Measurements from ENCODE around the gene CNBD2.
"Not testable (repeated sequence)": the region's sequence is repeated elsewhere in the genome, so short reads cannot be mapped to it uniquely, and the experiment has no call there.

Gene CNBD2

DNA sequence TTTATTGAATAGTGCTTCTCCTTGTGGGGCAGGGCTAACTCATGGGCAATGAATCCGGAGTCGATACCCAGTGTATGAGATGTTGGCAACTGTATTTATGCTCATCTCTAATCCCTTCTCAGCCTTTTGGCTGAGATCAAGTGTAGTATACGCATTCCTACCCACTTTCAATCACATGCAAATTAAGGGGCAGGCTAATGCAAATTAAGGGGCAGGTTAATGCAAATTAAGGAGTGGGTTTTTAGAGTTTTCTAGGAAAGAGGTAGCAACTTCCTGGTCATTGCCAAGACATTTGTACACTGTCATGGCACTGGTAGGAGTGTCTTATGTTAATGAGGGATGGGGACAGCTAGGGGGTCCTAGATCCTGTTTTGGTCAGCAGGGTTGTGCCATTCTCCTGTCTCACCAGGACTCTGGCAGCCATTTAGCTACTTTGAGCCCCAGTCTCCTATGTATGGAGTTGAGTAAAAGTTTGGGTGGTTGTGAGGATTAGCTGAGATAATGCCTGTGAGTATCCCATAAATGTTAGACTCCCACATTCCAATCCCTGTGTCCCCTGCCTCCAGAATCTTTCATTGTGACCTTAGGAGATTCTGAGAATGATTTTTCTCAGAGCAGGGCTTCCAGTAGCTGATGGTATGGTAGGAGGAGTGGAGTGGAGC, at the start of gene CNBD2:
CNBD2 (plus strand) TSS at position 612 of the 662 bp plus-strand sequence. CDS start 173 bp downstream, outside the sequence.
- no peak for DNase-seq

DNA sequence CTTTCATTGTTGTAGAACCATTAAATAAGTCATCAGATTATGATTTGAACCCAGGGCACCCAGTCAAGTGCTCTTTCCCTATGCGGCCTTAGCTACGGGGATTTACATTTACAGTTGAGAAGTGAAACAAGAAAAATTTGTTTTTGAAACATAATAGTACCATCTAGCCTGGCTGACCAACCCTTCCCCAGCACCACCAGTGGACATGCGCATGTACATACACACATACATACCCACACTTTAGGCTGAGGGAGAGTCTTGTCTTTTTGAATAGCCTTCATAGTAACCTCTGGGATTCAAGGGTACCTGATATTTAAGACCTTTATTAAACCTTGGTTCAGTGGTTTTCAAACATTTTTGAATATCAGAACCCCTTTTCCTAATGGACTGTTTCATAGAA, 47.9 kb upstream of the CNBD2 start:
- DNase-seq: no peak

DNA sequence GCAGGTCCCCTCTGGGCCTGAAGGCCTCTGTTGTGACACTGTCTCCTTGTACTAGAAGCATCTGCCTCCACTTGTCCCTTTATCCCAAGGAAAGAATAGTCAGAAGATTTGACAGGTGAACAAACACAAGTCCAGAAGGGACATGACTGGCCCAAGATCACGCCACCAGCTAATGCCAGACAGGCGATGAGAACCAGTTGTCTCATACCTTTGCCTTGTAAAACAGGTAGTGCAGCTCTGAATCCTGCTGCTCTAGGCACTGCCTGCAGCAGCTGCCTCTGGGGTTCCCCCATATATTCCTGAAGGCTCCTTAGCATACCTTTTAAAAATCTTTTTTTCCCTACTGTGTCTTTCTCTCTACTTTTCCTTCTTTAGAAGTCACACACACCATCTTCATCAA, 39.1 kb upstream of the CNBD2 start:
- DNase-seq: no peak

DNA sequence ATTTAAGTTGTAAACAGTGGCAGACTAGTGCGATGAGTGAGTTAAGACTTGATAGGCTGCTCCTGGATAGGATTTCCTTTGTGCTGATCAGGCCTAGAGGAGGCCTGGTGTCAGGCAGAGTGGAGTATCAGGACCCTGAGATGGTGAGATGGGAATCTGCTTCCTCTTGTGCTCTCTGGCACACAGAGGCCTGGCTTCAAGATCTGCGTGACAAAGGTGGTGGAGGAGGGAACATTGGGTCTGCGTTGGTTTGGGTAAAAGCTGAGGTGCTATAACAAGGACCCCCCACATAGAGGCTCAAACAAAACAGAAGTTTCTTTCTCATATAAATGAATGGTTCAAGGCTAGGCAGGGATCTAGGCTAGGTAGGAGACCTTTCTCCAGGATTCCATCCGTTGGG, 34.3 kb upstream of the CNBD2 start:
- no peak for DNase-seq

DNA sequence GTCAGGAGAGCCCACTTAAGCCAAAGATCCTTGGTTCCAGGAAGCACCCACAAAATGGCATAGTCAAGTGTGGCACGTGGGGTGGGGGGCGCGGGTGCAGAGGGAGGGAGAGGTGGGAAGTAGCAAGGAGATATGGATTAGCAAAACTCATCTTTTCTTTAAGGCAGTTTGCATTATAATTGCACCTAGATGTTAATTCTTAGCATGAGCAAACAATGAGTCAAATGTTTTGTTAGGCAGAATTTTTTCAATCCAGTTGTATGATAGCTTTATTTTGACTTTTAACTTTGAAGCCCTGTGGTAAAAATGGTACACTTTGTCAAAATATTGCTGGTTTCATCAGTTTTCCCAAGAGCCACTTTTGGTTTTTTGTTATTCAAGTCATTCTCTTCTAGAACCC, 29.1 kb upstream of the CNBD2 start:
- DNase-seq: no peak

DNA sequence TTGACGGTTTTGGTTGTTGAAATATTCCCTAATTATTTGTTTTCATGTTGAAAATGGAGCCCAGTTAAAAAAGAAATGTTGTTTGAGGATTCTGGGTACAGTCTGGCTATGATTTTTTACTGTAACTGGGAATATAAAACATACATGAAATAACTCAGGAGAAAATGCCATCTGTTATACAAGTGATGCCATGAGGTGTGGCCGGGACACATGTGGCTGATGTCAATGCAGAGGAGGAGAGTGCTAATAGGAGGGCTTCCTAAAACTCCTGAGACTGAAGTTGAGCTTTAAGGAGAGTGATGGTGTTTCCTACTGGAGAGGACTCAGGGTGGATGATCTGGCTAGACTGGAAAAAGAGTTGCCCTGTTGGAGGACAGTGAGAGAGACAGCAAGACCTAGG, 26.8 kb upstream of the CNBD2 start:
- no peak for DNase-seq

DNA sequence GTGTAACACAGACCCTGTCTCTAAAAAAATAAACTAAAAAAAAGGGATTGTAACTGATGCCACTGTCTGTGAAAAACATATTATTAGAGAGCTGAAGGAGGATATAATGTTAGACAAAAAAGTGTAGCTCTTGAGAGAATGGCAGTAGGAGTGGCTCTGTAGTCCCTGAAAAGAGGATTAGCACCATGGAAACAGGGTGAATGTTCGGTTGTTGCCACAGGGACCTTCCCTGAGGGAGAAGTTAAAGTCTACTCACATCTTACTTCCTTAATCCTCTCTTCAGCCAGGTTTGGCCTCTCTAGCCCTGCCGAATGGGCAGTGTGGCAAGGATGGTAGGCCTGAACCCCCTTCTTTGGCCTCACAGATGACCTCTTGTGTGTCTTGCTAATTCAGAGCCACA, 26.1 kb upstream of the CNBD2 start:
- DNase-seq: no peak

DNA sequence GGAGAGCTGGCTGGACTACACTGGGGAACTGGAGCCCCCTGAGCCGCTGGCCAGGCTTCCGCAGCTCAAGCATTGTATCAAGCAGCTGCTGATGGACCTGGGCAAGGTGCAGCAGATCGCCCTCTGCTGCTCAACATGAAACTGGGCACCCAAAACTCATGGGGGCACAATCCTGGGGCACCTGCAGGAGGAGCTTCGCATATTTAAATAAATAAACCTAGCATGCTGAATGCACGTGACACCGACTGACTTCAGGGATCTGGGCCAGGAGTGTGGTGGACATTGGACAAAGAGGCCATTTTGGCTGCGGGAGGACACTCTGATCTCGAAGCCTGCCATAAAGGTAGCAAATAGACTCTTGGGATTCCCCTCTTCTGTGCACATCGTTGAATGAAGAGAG, 20.9 kb upstream of the CNBD2 start:
- DNase-seq: no peak

DNA sequence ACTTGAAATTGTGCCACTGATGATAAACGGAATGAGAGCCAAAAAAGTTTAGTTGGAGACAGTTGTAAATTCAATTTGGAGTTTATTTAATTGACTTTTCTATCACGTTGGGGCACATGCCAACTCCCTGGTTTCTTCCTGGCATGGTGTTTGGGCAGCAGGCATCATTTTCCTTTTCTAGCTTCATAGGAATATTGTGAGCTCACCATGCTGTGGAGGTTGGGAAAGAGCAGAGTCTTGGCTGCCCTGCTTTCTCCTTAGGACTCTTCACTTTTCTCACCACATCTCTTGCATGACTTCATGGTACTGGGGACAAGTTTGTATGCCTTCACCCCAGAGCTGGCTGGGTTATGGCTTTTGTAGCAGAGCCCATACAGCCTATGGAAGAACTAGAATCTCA, 20.5 kb upstream of the CNBD2 start:
- no peak for DNase-seq

DNA sequence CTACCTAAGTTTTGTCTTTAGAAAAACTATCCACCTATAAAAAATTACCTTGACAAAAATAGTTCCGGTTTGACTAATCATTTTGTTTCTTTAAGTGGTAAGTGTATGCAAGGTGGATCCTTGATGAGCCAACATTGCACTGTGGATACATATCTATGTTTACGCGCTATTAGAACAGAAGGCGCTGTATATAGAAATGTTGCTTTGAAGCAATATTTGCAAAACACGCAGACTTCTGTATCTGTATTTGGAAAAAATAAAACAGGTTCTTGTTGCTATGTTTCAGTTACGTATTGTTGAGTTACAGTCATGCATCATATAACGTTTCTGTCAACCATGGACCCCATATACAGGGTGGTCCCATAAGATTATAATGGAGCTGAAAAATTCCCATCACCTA, 18.3 kb upstream of the CNBD2 start:
- no peak for DNase-seq

DNA sequence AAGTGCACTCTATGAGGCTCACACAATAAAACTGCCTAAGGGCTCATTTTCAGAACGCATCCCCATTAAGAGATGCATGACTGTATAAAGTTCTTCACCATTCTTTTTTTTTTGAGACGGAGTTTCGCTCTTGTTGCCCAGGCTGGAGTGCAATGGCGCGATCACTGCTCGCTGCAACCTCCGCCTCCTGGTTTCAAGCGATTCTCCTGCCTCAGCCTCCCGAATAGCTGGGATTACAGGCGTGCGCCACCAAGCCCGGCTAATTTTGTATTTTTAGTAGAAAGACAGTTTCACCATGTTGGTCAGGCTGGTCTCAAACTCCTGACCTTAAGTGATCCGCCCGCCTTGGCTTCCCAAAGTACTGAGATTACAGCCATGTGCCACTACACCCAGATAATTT, 16.3 kb upstream of the CNBD2 start:
- DNase-seq: not testable (repeated sequence)

DNA sequence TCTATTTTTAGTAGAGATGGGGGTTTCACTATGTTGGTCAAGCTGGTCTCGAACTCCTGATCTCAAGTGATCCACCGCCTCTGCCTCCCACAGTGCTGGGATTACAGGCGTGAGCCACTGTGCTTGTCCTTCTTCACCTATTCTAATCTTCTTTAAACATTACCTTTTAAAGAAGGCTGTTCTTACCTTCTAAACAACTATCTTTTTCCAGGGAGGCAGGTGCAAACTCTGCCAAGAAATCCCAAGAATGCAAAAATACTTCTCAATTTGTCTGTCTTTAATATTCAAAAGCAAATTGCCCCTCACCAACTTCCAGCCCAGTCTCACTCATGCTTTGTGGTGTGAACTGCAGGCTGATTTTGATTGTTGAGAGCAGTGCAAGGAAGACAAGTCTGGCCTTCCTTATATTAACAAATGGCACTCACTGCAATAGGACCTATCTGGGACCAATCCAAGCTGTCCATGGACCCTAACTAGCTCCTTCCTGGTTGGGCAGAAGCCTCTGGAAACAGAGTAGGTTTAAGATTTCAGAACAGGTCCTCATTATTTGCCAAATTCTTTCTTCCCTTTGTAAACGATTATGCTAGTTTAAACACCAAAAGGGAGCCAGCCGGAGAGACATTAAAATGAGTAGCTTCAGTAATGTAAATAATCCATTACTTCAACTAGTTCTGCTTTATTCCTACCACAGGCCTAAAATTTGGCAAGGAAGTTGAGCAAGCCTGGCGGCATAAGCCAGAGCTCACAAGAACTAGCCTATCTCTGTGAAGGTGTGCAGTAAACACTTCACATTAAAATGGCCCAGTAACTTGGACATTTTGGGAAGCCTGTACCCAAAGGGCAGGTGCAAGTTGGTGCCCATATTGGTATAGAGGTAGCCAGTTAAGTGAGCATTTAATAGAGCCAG, 15.7 kb upstream of the CNBD2 start:
- DNase-seq: peak; percentile 54

DNA sequence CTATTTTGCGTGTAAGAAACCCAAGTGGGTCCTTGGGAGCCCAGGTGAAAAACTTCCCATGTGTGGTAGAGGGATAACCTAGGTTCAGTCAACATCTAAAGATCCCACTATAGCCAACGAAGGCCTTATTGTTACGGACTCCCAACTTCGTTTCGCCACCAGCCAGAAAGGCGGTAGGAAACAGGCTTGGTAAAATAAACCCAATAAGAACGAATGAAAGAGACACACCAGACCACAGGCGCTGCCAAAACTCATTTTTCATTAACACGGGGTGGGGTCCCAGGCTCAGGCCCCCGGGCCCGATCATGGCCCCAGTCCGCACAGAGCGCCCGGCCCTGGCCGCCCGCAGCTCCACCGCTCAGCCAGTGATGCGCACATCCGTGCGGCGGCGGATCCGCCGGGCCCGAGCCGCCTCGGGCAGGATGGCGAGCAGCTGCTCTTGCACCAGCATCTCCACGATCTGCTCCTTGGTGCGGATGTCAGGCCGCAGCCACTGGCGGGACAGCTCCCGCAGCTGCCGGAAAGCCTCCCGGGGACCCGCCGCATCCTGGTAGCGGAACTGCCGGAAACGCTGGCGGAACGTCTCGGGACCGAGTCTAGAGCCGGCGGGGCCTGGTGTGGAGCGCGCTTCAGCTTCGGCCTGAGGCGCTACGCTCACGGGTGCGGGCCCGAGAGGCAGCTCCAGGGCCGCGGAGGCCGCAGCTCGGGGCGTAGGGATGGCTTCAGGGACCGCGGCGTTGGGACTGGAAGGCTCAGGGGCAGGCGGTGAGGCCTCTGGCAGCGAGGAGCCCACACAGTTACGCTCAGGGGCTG, 14.8 kb upstream of the CNBD2 start:
- DNase-seq: no peak

DNA sequence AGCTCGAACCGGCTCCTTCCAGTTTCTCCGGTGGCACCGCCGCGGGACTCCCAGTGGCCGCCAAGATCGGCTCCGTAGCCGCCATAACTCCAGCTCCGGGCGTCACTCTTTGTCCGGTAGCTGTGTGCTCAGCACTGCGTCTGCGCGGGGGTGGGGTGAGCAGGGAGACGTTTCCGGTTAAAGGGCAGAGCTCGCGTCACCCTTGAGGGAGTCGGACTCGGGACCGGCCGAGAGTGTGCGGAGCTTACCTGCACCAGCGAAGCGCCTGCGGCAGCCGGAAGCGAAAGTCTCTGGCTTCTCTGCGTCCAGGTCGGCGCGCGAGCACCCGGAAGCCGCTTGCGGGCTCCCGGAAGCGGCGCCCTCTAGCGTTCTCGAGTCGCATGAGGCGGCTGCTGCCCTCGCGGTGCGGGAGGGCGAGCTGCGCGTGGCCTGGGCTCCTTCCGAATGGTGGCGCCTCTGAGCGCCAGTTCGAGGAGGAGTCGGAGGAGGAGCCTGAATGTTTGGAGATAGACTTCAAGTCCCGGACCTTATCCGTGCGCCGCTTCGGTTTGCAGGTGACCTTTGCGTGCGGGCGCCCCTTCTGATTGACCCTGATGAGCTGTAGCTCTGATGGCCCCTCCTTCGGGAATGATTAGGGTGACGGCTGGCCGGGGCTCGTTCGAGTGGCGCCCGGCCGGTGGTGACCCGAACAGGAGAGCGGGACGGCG, 14.0 kb upstream of the CNBD2 start, which contains the start of gene SCAND1:
SCAND1 (minus strand) TSS at position 303 of the 707 bp plus-strand sequence; CDS start at position 85, 218 bp downstream.
- peak; percentile 87 for DNase-seq

DNA sequence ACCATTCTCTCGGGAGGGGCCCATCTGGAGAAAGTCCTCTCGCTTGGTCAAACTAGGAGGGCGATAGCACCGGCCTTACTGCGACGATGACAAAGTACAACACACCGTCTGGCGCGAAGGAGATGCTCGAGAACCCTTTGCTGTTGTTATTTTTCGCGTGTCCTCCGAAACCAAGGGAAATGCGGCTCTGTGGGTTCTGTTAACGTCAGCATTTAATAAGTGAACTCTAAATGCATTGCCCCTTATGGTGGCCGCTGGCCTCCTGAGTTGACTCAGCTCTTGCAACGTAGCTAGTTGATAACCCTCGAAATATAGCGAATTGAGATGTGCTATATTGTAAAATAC, 13.5 kb upstream of the CNBD2 start:
- no peak for DNase-seq

DNA sequence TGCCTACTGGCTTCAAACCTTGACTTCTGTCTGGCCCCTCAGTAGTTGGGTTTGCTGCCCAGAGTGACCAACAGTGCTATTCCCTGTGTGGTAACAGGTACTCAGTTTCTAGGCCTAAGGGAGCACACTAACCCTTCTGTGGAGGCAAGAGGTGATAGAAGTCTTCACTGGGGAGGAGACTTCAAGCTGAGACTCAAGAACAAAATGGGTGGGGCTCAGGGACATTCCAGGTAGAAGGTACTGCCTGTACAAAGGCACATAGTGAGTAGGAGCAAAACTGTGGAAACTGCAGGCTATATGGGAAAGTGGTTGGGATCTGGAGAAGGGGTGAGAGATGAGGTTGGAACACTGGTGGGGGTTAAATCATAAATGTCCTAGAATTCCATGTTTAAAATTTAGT, 11.8 kb upstream of the CNBD2 start:
- no peak for DNase-seq

DNA sequence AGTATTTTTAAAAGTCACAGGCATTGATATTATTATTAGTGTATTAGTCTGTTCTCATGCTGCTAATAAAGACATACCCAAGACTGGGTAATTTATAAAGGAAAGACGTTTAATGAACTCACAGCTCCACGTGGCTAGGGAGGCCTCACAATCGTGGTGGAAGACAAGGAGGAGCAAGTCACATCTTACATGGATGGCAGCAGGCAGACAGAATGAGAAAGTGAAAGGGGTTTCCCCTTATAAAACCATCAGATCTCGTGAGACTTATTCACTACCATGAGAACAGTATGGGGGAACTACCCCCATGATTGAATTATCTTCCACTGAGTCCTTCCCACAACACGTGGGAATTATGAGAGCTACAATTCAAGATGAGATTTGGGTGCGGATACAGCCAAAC, 9.1 kb upstream of the CNBD2 start:
- DNase-seq: not testable (repeated sequence)

DNA sequence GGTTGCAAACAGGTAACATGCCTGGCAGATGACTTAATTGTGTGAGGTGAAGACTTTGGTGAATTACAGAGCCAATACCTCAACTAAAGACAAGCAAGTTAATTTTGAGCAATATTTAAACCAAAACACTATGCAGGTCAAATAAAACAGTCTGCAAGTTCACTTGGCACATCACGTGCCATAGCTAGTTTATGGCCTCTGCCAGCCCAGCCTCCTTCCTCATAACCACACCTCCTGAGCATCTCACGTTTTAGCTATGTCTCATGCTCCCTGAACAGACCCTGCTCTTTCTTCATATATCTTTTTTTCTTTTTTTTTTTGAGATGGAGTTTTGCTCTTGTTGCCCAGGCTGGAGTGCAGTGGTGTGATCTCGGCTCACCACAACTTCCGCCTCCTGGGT, 4.5 kb upstream of the CNBD2 start:
- no peak for DNase-seq

DNA sequence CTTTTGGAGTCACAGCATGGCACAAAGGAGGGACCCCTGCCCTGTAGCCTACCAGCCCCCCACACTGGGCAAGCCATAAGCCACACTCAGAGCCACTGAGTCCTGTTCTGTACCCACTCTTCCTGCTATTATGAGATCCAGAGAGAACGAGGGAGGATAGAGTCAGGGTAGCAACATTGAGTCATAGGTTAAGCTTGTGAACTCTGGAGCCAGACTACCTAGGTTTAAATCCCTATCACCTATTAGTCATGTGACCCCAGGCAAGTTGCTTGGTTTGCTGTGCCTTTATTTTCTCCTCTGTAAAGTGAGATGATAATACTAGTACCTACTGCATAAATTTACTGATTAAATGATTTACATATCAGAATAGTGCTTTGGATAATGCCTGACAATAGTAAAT, 540 bp downstream of the CNBD2 start:
- no peak for DNase-seq

DNA sequence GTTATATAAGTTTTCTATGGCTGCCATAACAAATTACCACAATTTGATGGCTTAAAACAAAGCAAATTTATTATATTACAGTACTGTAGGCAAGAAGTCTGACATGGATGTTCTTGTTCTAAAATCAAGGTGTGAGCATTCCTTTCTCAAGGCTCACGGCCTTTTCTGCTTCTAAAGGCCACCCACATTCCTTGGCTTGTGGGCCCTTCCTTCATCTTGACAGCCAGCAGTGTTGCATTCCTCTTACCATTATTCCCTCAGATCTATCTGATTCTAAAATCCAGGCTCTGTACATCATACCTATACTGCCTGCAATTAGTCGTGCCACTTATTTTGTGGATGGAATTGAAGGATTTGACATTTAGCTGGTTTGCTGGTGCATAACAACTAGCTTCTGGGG, 3.6 kb downstream of the CNBD2 start:
- DNase-seq: no peak

DNA sequence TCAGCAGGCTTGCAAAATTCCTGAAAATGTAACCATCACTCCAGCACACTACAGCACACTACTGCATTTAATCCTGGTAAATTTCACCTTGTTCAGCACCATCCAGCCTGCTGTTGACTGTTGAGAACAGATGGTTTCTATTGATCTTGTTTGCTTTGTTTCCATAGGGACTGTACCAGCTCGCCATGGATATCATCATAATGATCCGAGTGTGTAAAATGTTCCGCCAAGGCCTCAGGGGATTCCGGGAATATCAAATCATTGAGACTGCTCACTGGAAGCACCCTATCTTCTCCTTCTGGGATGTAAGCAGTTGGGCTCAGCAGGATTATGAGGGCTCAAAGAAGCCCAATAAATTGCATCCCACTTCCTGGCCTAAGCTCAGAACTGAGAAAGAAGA, 4.1 kb downstream of the CNBD2 start:
- no peak for DNase-seq

DNA sequence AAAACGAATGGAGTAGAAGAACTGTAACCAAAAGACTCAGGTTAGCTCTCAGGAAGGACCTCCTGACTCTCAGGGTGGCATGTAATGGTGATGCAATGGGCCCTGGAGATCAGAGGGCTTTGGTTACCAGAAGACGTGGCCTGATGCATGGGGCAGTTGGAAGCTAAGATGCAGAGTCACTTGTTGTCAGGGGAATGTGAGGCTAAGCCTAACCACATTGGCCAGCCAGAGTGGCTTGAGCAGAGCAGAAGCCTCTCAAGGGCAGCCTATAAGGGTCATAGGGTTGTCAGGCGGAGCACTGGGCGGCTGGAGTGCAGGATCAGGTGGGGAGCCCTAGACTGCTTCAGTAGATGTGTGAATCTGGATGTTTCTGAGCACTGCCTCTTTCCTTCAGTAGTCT, 5.9 kb downstream of the CNBD2 start:
- DNase-seq: no peak

Data from SIG-M5 (cell line).